Measurements from ENCODE around the gene VTI1A. TPM values are rescaled to one million over a fixed set of nuclear protein-coding genes. Genes with fewer than 3 reads are reported as not detected.
"Not testable (repeated sequence)": the region's sequence is repeated elsewhere in the genome, so short reads cannot be mapped to it uniquely, and the experiment has no call there.

VTI1A gene
- total RNA-seq, 3 donors from 2014 or later (not counting 1 experiment from before 2014, with no cell fraction given), result 62.6 to 77.6 (median 68.2) TPM

DNA sequence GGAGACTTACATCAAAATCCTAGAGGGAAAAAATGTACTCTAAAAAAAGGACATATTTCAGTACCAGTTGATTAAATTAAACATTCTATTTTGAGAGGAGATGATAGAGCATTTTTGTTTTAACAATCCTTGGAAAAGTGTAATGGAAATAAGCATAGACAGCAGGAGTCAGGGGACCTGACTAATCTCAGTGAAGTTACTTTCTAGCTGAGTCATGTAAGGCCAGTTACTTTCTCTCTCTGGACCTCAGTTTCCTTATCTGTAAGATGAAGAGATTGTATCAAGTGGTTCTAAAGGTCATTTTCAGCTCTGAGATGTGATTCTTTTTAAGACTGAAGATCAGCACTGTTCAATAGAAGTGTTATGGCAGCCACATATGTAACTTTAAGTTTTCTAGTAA, 44.1 kb downstream of the VTI1A start:
- ATAC-seq, result no peak
- Histone ChIP-seq H3K4me3 (ENCODE audit: low read length) (no peak overlapping the region), H3K36me3 (ENCODE audit: control insufficient read depth, insufficient read depth, low read length) (no peaks in the 10 kb centered on the region), H3K9me3 (ENCODE audit: control insufficient read depth, insufficient read depth, low read length) (no peaks in the 10 kb centered on the region), H3K27ac (ENCODE audit: low read length) (no peak overlapping the region), H3K4me1 (ENCODE audit: control insufficient read depth, insufficient read depth, low read length) (no peaks in the 10 kb centered on the region), H3K27me3 (ENCODE audit: control insufficient read depth, insufficient read depth, low read length) (no peaks in the 10 kb centered on the region)
- Mint-ChIP-seq H3K4me3 (no peak overlapping the region), H3K27me3 (ENCODE audit: low read depth in 2 of 2) (no peaks in the 10 kb centered on the region), H3K9me3 (no peaks in the 10 kb centered on the region), H3K27ac (no peak overlapping the region), H3K4me1 (peaks cover 12 to 15% of the 10 kb centered on the region in 2 donors), H3K36me3 (no peaks in the 10 kb centered on the region)
- intact Hi-C loops (cut with micrococcal nuclease), result no loop called here
- no peak for TF ChIP-seq CTCF (IDR thresholded peaks at IDR 0.05)
- no peak for DNase-seq

DNA sequence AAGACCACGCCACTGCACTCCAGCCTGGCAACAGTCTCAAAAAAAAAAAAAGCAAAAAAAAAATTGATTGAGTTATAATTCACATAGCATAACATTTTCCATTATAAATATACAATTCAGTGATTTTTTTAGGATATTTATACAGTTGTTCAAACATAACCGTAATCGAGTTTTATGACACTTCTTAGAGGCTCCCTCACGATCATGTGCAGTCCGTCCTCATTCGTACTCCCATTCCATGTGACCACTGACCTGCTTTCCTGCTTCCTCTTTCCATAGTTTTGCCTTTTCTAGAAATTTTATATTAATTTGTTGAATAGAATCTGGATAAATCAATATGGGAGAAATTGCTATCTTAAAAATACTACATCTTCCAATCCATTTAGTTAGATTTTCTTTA, 45.7 kb downstream of the VTI1A start:
- 100% methylated on average over 4 of the region's 6 CpGs for WGBS (ENCODE audit: insufficient coverage)
- ATAC-seq (no peak), DNase-seq (no peak)
- H3K4me3 ChIP-seq (ENCODE audit: low read length), result no peak overlapping the region
- no peak overlapping the region for H3K27ac ChIP-seq (ENCODE audit: low read length)
- H3K4me1 ChIP-seq (ENCODE audit: control insufficient read depth, insufficient read depth, low read length), result no peaks in the 10 kb centered on the region
- H3K9me3 Mint-ChIP-seq, result no peaks in the 10 kb centered on the region
- H3K27me3 ChIP-seq (ENCODE audit: control insufficient read depth, insufficient read depth, low read length), result no peaks in the 10 kb centered on the region
- no peaks in the 10 kb centered on the region for H3K36me3 ChIP-seq (ENCODE audit: control insufficient read depth, insufficient read depth, low read length)
- peaks cover 12 to 20% of the 10 kb centered on the region in 2 donors for H3K4me1 Mint-ChIP-seq
- intact Hi-C loops (cut with micrococcal nuclease), result no loop called here
- no peak for TF ChIP-seq CTCF (IDR thresholded peaks at IDR 0.05)
- H3K36me3 Mint-ChIP-seq, result no peaks in the 10 kb centered on the region
- H3K27ac Mint-ChIP-seq, result no peak overlapping the region
- no peaks in the 10 kb centered on the region for H3K27me3 Mint-ChIP-seq (ENCODE audit: low read depth in 2 of 2)
- no peak overlapping the region for H3K4me3 Mint-ChIP-seq
- H3K9me3 ChIP-seq (ENCODE audit: control insufficient read depth, insufficient read depth, low read length), result no peaks in the 10 kb centered on the region

- Histone ChIP-seq H3K27ac (ENCODE audit: low read length) (no peak overlapping the region), H3K4me1 (ENCODE audit: control insufficient read depth, insufficient read depth, low read length) (no peaks in the 10 kb centered on the region), H3K27me3 (ENCODE audit: control insufficient read depth, insufficient read depth, low read length) (no peaks in the 10 kb centered on the region), H3K36me3 (ENCODE audit: control insufficient read depth, insufficient read depth, low read length) (no peaks in the 10 kb centered on the region), H3K4me3 (ENCODE audit: low read length) (no peak overlapping the region), H3K9me3 (ENCODE audit: control insufficient read depth, insufficient read depth, low read length) (no peaks in the 10 kb centered on the region)
- Mint-ChIP-seq H3K9me3 (no peaks in the 10 kb centered on the region), H3K4me3 (no peak overlapping the region), H3K36me3 (no peaks in the 10 kb centered on the region), H3K27me3 (ENCODE audit: low read depth in 2 of 2) (no peaks in the 10 kb centered on the region), H3K4me1 (peaks cover 4 to 20% of the 10 kb centered on the region in 2 donors), H3K27ac (no peak overlapping the region)
- DNase-seq, result no peak
- intact Hi-C loops (cut with micrococcal nuclease), result no loop called here
- ATAC-seq, result peak in 1 of 3 donors; percentile 32
- WGBS (ENCODE audit: insufficient coverage), result no CpG with 5 or more reads among the region's 3 CpGs
- TF ChIP-seq CTCF (IDR thresholded peaks at IDR 0.05), result no peak
Observed at GRCh38 chr10:112497347-112497950, 50.4 kb downstream of the VTI1A start.

GRCh38 chr10:112498806-112499205, 51.8 kb downstream of the VTI1A start:
- H3K27me3 Mint-ChIP-seq (ENCODE audit: low read depth in 2 of 2), result no peaks in the 10 kb centered on the region
- Histone ChIP-seq H3K4me3 (ENCODE audit: low read length) (no peak overlapping the region), H3K36me3 (ENCODE audit: control insufficient read depth, insufficient read depth, low read length) (no peaks in the 10 kb centered on the region), H3K4me1 (ENCODE audit: control insufficient read depth, insufficient read depth, low read length) (no peaks in the 10 kb centered on the region), H3K27me3 (ENCODE audit: control insufficient read depth, insufficient read depth, low read length) (no peaks in the 10 kb centered on the region), H3K9me3 (ENCODE audit: control insufficient read depth, insufficient read depth, low read length) (no peaks in the 10 kb centered on the region), H3K27ac (ENCODE audit: low read length) (no peak overlapping the region)
- no peaks in the 10 kb centered on the region for H3K9me3 Mint-ChIP-seq
- H3K36me3 Mint-ChIP-seq, result no peaks in the 10 kb centered on the region
- 80% methylated on average over 1 of the region's 1 CpG for WGBS (ENCODE audit: insufficient coverage)
- no peak overlapping the region for H3K4me3 Mint-ChIP-seq
- no peak overlapping the region for H3K27ac Mint-ChIP-seq
- intact Hi-C loops (cut with micrococcal nuclease), result no loop called here
- DNase-seq (no peak), ATAC-seq (no peak)
- peaks cover 4 to 16% of the 10 kb centered on the region in 2 donors for H3K4me1 Mint-ChIP-seq
- no peak for TF ChIP-seq CTCF (IDR thresholded peaks at IDR 0.05)

- H3K27me3 ChIP-seq (ENCODE audit: control insufficient read depth, insufficient read depth, low read length); H3K4me3 ChIP-seq (ENCODE audit: low read length); H3K4me1 ChIP-seq (ENCODE audit: control insufficient read depth, insufficient read depth, low read length); H3K4me3 Mint-ChIP-seq; H3K36me3 Mint-ChIP-seq; H3K27ac Mint-ChIP-seq; H3K36me3 ChIP-seq (ENCODE audit: control insufficient read depth, insufficient read depth, low read length); H3K9me3 ChIP-seq (ENCODE audit: control insufficient read depth, insufficient read depth, low read length); intact Hi-C loops (cut with micrococcal nuclease); H3K27ac ChIP-seq (ENCODE audit: low read length); DNase-seq; H3K9me3 Mint-ChIP-seq; H3K27me3 Mint-ChIP-seq (ENCODE audit: low read depth in 2 of 2); ATAC-seq: not testable (repeated sequence)
- peaks cover 4 to 16% of the 10 kb centered on the region in 2 donors for H3K4me1 Mint-ChIP-seq
- WGBS (ENCODE audit: insufficient coverage), result 99% methylated on average over 8 of the region's 8 CpGs
Observed at GRCh38 chr10:112499985-112500384, 53.0 kb downstream of the VTI1A start.
